NCI-H2081 (cell line): ENCODE measurements around the gene SPATA21.
"Not testable (repeated sequence)": the region's sequence is repeated elsewhere in the genome, so short reads cannot be mapped to it uniquely, and the experiment has no call there.

ENCODE experiments used
- DNase-seq, 2 experiments: peaks; one replicate each; lab custom pipeline; 2025; lab: John Stamatoyannopoulos, UW

Gene SPATA21, protein sequence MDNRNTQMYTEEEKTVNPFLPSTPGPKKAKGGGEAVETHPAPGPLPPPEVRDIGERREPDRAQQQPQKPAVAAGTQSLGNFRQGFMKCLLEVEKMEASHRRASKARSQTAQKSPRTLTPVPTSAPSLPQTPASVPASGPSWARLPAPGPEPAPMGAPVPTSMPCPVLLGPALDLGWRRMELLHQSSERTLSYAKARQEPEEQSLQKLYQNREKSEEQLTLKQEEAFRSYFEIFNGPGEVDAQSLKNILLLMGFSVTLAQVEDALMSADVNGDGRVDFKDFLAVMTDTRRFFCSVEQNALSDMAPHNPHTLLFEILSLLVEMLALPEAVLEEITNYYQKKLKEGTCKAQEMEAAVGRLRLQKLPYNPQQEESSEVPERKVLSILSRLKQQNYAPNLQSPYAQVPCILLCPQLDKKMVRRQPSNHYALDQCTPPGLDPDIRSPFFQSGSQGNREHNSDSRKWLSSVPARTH

DNA sequence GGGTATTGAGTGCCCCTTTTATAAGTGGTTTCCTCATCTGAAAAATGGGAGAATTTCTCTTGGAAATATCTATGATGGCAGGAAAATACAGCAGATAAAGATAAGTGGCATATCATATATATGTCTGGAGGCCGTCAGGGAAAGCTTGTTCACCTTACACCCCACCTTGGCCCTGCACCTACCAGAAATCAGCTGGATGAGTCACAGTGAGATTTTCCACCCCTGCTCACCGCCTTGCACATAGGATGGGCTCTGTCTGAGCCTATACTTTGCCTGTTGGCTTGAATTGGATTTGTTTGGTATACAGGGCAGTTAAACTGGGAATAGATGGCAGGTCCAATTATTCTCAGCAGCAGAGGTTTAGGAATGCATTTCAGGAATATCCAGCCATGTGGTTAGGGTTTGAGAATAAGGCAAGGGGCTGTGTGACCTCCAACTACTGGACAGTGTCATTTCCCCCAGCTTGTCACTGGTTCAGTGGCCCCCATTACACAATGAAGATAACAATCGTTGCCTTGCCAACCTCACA, at the start of gene SPATA21:
TSS of gene SPATA21 (minus strand) at position 479 of the 529 bp plus-strand sequence. CDS start 6,053 bp downstream, outside the sequence.
- DNase-seq = no peak

DNA sequence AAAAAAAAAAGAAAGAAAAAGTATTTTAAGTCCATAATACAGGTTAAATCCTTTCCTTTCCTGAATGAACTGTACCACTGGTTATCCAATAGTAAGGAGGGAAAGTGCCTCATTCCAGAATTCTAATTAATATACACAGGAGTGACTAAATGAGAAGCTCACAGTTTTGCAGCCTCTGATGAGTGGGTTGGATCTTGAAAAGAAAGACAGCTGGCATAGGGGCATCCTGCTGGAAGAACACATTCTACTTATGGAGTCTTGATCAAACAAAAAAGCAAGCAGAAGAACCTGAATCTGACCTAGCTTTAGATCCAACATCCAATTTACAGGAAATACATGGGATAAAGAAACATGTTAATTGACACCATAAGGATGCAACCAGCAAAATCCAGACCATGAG, 49.8 kb upstream of the SPATA21 start:
- DNase-seq = not testable (repeated sequence)

DNA sequence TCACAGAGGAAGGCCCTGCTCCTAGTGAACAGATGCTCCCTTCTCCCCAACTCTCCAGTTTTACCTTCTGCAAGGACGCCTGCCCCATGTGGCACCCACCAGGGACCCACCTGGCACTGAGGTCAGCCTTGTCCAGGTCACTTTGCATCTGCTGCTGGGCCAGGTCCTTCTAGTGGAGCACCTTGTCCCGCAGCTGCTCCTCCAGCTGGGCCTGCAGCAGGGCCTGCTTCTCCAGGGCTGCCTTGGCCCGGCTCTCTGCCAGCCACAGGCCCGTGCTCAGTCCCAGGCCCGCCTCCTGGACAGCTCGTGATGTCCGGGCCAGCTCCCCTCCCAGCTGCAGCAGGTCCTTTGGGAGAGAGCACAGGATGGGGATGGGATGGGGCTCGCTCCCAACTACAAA, 49.1 kb upstream of the SPATA21 start:
- not testable (repeated sequence) for DNase-seq

DNA sequence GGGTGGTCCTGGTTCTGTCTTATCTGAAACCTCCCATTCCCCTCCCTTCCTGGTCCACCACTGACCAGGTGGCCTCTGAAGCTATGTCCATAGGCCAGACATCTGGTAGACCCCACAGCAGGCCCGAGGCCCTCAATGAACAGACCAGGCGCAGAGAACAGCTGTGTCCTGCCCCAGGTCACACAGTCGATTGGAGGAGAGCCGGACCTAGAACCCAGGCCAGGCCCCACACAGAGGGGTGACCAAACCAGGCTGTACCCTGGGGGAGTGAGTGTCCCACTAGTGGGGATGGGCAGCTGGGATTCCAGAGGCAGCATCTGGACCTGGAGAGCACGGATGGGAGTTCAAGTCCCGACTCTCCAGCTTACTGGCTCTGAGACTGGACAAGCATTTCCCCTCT, 47.7 kb upstream of the SPATA21 start:
- no peak for DNase-seq

DNA sequence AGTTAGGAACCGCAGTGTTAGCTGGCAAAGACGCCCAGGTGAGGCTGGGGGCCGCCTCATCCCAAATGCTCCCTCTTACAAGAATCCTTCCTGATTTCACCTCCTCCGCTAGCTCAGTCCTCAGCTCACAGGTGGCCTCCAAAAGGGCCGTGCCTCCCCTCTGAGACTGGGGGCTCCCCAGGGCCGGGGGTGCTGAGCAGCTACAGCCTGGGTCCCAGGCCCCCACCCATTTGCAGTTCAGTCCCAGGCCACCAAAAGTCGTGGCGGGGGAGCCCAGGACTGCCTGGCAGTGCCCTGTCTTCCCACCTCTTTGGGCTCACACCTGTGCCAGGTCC, 47.2 kb upstream of the SPATA21 start:
- no peak for DNase-seq

DNA sequence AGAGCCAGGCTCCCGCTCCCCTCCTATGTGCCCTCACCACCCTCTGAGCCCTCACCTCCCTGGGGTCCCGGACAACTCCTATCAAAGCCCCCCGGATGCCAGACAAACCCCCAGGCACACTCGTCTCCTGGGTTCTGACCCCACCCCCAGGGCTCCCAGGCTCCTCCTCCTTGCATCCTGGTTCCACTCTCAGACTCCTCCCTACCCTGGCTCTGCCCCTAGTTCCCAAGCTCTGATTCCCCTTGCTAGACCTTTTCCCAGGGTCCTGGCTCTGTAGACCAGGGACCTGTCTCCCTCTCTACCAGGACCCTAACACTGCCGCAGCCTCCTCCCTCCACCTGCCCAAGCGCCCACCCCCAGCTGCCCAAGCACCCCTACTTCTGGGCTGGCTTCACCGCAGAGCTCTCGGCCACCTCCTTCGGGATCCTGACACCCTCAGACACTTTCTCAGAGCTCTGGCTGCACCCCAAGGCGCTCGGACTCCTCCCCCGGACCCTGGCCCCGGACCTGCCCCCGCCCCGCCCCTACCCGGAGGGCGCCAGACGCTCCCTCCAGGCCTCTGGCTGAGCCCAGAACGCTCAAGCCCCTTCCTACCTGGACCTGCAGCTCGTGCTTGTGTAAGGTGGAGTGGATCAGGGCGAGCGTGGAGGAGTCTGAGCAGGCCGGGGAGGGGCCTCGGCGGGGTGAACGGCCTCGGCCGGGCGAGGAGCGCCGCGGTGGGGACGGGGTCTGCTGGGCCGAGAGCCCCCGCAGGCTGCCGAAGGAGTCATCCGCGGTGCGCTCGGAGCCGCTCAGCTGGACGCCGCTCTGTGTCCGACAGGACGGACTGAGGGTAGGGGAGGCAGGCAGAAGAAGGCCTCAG, 46.6 kb upstream of the SPATA21 start:
- not testable (repeated sequence) for DNase-seq

DNA sequence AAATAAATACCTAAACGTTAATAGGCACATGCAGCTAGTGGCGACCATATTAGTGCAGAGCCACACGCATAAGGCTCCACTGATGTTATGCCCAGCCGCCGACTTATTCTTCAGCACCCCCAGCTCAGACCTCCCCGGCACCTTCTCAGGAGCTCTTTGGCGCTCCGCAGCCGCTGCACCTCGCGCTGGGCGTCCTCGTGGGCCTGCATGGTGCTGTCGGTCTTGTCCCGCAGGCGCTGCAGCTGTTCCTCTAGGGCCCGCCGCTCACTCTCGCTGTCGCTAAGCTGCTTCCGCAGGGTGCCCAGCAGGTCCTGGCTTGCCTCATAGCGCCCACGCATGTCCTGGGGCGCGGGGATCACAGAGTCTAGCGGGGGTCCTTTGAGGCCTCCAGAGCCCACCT, 45.9 kb upstream of the SPATA21 start:
- DNase-seq = not testable (repeated sequence)

DNA sequence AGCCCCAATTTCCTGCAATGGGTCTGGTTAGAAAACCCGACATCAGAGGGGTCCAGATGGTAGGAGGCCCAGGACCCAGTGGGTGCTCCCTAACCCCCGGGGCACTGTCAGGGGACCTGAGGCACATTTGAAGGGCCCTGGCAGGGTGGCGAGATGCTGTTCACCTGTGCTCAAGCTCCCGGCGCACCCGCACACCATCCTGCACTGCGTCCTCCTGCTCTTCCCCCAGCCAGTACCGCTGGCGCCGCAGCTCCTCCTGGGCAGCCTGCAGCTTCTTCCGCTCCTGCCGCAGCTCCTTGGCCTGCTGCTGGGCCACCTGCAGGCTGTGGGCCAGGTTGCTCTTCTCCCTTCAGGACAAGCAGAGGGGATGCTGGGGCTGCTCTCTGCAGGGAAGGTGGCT, 40.9 kb upstream of the SPATA21 start:
- DNase-seq = no peak

DNA sequence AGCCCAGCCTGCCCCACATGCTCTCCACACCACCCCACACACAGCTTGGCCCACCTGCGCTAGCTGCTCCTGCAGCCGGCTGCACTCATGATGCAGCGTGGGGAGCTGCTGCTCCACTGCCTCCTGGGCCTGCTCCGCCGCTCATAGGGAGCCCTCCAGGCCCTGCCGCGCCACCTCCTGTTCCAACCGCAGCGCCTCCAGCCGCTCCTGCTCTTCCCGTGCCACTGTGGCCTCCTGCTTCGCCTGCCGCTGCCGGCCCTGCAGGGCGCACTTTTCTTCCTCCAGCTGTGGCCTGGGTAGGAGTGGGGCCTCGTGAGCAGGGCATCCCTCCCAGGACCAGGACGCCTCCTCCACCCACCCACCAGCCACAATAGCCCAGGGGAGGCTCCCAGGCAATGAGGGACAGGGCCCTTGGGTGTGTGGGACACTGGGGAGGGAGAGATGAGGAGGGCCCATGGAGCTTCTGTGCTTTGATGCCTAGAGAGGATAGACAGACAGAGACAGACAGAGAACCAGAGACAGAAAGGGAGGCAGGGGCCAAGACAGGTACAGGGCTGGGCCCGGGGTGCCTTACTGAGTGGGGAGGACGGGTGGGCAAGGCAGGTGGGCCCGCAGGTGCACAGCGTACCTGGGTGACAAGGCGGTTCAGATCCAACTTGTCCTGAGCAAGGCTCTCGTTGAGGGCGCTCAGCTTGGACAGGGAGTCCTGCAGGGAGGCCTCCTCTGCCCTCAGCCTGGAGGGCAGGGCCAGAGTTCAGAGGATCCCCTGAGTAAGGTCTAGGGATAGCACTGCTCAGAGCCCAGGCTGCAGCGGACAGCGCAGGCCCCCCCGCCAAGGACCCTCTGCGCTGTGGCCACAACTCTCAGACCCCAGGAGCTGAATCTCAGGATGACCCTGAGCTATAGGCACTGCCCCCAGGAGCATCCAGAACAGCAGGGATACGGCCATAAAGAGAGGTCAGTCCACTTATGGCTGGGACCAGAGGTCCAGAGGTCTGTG, 38.8 kb upstream of the SPATA21 start:
- not testable (repeated sequence) for DNase-seq

DNA sequence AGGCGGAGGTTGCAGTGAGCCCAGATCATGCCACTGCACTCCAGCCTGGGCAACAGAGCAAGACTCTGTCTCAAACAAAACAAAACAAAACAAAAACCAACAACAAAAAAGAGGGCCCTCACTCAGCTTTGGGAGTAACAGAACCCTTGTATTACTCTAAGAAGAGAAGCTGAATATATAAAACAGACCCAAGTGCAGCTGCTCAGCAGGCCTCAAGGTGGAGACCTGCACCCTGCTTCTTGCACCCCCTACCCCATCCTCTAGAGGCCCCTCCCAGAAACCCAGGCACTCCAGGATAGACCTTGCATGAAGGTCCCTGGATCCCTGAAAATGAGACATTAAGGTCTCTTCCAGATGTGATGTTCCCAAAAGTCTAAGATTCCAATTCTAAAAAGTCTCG, 37.7 kb upstream of the SPATA21 start:
- not testable (repeated sequence) for DNase-seq

DNA sequence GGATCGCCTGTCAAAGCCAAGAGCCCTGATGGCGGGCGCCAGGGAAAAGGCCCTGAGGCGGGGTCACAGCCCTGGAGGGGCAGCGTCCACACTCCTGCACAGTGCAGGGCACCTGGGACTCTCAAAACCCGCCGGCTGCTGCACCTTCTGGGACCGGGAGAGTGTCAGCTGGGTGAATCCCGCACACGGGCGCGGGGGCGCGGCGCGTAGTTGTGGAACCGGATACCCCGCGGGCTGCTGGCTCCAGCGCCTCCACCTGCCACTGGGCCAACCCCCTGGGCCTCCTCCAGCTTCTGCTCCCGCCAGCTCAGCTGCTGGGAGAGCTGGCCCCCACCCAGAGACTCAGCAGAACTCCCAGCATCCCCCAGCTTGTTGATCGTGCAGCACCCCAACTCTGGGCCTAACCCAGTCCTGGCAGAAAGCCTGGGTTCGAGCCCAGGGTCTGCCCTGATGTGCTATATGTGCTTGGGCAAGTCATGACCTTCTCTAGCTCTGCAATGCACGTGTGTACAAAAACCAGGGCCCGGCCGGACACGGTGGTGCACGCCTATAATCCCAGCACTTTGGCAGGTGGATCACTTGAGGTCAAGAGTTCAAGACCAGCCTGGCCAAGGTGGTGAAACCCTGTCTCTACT, 37.1 kb upstream of the SPATA21 start:
- DNase-seq = no peak

DNA sequence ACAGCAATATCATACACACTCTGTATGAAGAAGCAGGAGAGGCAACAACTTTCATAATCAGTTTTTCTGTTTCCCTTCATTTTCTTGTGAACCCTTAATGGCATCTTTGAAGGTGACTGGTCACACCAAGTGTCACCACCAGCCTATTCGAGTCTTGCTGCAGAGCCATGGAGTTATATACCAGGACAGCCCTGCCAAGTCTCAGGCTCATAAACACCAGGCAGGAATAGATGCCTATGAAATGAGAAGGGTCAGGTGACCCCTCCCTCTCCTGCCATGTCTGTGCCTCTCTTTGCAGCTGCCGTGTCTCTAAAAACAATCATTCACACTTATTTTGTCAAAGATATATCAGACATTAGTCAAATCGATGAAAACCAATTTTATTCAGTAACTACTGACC, 31.3 kb upstream of the SPATA21 start:
- DNase-seq = no peak

DNA sequence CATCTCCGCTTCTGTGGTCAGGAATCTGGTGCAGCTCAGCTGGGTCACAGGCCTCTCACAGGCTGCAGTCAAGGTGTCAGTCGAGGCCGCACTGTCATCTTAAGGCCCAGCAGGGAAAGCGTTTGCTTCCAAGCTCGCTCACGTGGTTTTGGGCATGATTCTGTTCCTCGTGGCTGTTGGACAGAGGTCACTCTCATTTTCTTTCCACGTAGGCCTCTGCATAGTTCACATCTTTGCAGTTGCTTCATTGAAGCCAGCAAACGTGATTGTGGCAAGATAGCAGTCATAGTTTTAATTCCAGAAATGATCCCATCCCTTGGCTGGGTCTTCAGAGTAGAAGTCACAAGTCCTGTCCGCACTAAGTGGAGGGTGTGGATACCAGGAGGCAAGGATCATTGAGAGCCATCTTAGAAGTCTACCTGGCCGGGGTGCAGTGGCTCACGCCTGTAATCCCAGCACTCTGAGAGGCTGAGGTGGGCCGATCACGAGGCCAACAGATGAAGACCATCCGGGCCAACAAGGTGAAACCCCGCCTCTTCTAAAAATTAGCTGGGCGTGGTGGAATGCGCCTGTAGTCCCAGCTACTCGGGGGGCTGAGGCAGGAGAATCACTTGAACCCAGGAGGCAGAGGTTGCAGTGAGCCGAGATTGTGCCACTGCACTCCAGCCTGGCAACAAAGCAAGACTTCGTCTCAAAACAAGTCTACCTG, 27.8 kb upstream of the SPATA21 start:
- no peak for DNase-seq

DNA sequence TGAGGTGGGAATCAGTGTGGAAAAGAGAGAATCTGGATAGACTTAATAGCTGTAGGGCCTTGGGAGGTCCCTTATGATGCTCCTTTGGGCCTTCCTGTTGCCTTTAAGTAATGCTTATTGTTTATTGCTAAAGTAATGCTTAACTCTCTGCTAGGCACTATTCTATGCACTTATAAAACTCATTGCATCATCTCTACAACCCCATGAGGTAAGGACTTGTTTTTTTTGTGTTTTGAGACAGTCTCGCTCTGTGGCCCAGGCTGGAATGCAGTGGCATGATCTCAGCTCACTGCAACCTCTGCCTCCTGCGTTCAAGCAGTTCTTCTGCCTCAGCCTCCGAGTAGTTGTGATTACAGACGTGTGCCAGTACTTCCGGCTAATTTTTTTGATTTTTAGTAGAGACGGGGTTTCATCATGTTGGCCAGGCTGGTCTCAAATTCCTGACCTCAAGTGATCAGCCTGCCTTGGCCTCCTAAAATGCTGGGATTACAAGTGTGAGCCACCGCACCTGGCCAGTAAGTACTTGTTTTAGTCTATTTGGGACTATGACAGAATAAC, 25.6 kb upstream of the SPATA21 start:
- DNase-seq = no peak

DNA sequence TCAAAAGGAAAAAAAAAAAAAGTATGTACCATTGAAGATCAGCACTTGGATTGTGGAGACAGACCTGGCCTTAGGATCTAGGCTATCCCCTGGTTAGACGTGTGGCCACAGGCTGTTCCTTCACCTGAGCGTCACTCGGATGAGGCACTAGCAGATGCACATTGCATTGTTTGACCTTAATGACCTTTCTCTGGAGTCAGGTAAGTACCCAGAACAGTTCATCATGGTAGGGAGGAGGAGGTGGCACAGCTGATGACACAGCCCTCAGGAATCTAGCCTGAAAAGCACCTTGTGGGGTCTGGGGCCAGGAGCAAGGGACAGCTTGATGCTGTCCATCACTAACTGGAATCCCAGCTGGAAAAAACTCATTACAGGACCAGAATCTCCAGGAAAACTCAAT, 24.5 kb upstream of the SPATA21 start:
- DNase-seq = no peak

DNA sequence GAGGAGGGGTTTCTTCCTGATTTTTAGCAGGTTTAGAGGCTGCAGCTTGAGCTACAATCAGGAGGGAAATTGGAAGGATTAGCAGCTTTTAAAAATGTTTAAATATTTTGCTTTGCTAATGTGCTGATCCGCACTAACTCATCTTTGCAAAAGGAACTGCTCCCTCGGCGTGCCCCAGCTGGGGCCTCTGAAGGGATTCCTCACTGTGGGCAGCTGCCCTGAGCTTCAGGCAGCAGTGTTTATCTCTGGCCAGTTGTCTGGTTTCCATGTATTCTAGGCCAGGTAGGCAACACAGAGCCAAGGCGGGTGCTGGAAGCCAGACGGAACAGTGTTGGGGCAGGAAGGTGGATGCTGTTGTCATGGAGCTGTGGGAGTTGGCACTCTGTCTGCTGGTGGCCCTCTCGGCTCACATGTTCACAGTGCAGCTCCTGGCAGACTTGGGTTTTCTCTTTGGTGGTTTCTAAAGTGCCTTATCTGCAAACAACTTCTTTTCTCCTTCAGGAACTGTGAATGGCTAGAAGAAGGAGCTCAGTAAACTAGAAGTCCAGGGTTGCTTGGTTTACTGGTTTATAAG, 22.2 kb upstream of the SPATA21 start:
- DNase-seq = no peak

DNA sequence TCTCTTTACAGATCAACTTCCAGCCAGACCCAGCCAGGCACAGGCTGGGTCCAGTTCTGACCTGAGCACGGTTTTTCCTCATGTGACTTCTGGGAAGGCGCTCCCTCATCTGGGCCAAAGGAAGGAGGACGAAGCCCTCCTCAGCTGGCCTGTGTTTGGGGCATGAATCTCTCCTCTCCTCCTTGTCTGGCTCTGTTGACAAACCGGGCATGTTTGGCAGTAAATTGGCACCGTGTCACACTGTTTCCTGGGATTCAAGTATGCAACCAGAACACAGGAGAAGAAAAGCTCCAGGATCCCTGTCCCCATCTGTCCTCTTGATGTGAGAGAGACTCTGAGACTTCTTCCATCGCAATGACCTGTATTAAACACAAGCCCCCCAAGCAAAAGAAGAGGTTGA, 21.6 kb upstream of the SPATA21 start:
- DNase-seq = no peak

DNA sequence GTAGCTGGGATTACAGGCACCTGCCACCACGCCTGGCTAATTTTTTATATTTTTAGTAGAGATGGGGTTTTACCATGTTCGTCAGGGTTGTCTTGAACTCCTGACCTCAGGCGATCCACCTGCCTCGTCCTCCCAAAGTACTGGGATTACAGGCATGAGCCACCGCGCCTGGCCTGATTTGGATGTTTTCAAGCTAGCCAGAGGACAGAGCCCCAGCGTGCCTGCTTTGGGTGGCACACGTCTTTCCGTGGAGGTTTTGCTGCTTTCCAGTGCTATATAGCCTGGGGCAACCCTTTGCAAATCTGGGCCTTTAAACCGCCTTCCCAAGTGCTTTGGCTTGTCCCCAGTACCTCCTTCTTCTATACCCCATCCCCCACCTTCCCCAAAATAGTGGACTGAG, 18.9 kb upstream of the SPATA21 start:
- DNase-seq = not testable (repeated sequence)

DNA sequence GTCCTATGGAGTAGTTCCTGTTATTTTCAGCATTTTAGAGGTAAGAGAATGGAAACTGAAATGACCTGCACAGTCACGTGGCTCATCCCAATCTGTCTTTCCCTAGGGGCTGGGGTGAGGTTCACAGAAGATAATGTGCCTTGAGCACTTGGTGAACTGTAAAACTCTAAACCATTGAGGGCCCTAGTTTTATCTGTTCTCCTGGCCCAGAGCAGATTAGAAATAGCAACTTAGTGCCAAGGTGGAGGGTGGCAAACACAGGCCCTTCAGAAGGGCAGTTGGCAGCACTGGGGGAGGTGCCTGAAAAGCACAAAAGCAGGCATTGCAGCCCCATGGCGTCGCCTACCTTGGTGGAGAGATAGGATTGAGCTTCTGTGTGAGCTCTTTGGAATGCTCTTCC, 17.7 kb upstream of the SPATA21 start:
- not testable (repeated sequence) for DNase-seq
